GM12891 (cell line): ENCODE data around the gene SYTL4.

Experiments used
- DNase-seq: peaks from one replicate; pipeline ENCODE4 v3.0.0; 2011; ENCODE audit warnings: low spot score; ENCODE audit not compliant: insufficient read length
- FAIRE-seq: peaks from 2 replicates; lab custom pipeline; 2011; peaks lifted over from hg19 to GRCh38; lab: Jason Lieb, UNC
- PAX5 ChIP-seq: IDR thresholded peaks from 2 replicates; pipeline ENCODE4 v1.6.1; 2011; ENCODE audit warnings: low read length, moderate library complexity, mild to moderate bottlenecking; ENCODE audit not compliant: insufficient read depth, severe bottlenecking
- POLR2A ChIP-seq: IDR thresholded peaks from 2 replicates; pipeline ENCODE4 v1.6.1; 2011; ENCODE audit warnings: low read depth, low read length, control low read depth
- POLR2AphosphoS5 ChIP-seq: IDR thresholded peaks from 2 replicates; pipeline ENCODE4 v1.6.1; 2011; ENCODE audit warnings: low read depth, low read length, control low read depth
- POU2F2 ChIP-seq: IDR thresholded peaks from 2 replicates; pipeline ENCODE4 v1.6.1; 2011; ENCODE audit warnings: low read depth, mild to moderate bottlenecking, control low read depth, low read length, moderate library complexity
- SPI1 ChIP-seq: IDR thresholded peaks from 2 replicates; pipeline ENCODE4 v1.6.1; 2011; ENCODE audit warnings: low read depth, low read length, control low read depth
- TAF1 ChIP-seq: IDR thresholded peaks from 2 replicates; pipeline ENCODE4 v1.6.1; 2011; ENCODE audit warnings: low read depth, low read length, control low read depth

SYTL4 gene

DNA sequence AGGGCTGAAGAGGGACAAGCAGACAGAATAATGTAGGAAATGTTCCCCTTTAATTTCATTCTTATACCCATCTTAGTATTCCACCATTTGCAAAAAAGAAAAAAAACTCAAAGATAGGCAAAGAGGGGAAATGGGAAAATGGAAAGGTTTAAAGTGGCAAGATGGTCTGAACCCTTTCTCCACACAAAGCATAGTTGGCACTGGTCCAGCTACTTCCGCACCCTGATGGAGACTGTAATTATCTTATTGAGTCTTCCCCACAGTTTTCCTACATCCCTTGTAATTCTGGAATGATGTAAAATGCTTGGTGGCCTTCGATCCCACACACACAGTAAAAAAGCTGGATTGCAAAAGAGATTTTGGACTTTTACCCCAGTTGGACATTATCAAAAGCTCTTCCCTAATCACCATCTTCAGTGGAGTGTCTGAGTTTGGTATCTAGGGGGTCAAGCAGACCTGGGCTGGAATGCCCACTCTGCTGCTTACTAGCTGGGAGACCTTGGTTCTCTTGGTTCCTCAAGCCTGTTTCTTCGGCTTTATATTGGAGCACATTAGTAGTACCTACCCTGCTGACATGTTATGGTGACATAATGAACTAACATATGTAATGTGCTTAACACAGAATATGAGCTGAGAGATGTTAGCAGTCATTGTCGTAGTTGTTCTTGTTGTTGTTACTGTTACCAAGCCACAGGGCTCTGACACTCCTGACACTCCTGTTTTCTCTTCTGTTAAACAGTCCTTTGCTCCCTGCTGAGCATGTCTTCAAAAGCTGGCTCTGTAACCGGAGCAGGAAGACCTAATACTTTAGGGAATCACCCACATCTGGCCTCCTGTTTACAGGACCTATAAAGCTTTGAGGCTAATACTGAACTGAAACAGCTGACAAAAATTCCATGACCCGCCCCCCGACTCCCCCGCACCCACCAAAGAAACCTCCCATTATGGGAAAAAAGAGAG lies 83.2 kb downstream of the SYTL4 start:
- no peak for FAIRE-seq
- DNase-seq = no peak
- no peak for TF ChIP-seq PAX5
- TF ChIP-seq POLR2A = no peak
- no peak for TF ChIP-seq TAF1
- TF ChIP-seq POU2F2 = no peak
- no peak for TF ChIP-seq SPI1
- TF ChIP-seq POLR2AphosphoS5 = no peak

DNA sequence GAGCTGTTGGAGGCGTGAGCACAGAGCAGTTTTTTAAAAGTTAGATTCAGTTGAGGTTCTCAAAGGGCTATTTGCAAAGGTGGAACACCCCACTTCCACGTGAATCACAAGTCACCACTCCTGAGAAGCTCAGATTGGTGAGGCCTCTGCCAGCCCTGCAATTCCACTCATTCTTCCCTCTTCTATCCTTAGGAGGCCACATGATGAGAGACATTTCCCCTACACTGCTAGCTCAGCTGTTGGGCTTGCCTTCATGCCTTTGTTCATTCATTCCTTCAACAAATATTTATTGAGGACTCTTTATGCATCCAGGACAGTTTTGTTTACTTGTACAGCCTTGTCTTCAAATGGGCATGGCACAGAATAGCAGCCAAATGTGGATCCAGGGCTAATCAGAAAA lies 84.2 kb downstream of the SYTL4 start:
- DNase-seq (no peak), FAIRE-seq (no peak)
- TF ChIP-seq PAX5 = no peak
- no peak for TF ChIP-seq TAF1
- no peak for TF ChIP-seq SPI1
- TF ChIP-seq POU2F2 = no peak
- TF ChIP-seq POLR2AphosphoS5 = no peak
- no peak for TF ChIP-seq POLR2A

DNA sequence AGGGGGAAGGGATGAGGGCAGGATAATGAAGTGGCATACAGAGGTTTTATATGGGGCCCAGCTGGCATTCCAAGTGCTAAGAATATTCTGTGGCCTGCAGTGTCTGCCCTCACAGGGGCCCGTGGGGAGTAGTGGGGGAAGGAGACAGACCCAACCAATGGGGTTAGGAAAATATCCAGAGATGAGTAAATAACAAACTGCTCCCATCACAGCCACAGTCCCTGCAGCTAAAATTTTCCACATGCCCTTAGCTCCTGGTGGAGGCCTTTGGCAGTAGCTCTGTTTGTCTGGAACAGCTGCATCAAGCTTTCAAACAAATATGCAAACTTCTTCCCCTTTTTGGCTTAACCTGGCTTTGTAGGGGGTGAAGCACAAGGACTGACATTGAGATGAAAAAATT lies 84.8 kb downstream of the SYTL4 start:
- FAIRE-seq (no peak), DNase-seq (no peak)
- TF ChIP-seq POU2F2 = no peak

DNA sequence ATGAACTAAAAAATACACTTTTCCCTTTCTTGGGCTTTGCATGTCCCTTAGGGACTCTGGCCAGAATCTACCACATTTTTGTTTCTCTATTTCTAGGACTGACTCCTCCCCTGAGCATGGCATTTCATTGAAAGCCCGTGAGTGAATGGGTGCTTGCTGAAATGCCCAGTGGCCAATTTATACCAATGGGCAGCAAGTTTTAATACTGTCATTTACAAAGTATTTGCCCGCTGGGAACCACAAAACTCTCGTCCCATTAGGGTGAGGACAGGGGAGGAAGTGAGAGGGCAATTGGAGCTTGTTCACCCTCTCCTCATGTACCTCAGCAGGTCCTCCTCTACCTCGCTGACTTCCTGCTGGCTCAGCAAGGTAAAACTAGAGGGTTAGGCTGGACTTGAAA lies 86.8 kb downstream of the SYTL4 start:
- DNase-seq (no peak), FAIRE-seq (no peak)
- TF ChIP-seq POU2F2 (no peak), TAF1 (no peak), PAX5 (no peak), POLR2A (no peak), SPI1 (no peak), POLR2AphosphoS5 (no peak)

GRCh38 chrX:100643956-100644860 lies 87.7 kb downstream of the SYTL4 start, which contains the start of gene SRPX2:
Gene SRPX2 (plus strand): TSS chrX:100644199. CDS start chrX:100646323, 2,124 bp downstream.
- FAIRE-seq (no peak), DNase-seq (no peak)
- TF ChIP-seq POLR2AphosphoS5 = no peak
- no peak for TF ChIP-seq POU2F2
- no peak for TF ChIP-seq POLR2A
- no peak for TF ChIP-seq SPI1
- TF ChIP-seq PAX5 = no peak
- TF ChIP-seq TAF1 = no peak

GRCh38 chrX:100643212-100643611 lies 88.7 kb downstream of the SYTL4 start:
- no peak for FAIRE-seq
- no peak for DNase-seq
- TF ChIP-seq POU2F2 (no peak), PAX5 (no peak), TAF1 (no peak), POLR2AphosphoS5 (no peak), POLR2A (no peak), SPI1 (no peak)

DNA sequence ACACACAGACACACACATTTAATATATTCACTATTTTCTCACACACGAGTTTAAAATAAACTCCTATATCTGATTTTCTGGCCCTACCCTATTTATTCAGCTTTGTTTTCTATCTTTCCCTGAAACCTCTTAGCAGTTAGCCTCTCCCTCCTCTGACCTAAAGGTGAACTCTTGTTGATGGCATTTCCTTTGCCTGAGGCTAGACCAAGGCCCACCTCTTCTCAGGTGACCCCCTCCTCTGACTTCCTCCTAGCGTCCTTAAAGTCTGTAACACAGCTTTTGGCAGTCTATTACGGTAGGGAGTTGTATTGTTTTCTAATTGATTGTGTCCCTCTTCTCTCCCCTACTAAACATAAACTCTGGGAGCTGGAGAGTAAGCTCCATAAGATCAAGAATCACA lies 89.6 kb downstream of the SYTL4 start:
- FAIRE-seq = no peak
- DNase-seq = no peak
- TF ChIP-seq SPI1 (no peak), PAX5 (no peak), TAF1 (no peak), POLR2A (no peak), POLR2AphosphoS5 (no peak), POU2F2 (no peak)

DNA sequence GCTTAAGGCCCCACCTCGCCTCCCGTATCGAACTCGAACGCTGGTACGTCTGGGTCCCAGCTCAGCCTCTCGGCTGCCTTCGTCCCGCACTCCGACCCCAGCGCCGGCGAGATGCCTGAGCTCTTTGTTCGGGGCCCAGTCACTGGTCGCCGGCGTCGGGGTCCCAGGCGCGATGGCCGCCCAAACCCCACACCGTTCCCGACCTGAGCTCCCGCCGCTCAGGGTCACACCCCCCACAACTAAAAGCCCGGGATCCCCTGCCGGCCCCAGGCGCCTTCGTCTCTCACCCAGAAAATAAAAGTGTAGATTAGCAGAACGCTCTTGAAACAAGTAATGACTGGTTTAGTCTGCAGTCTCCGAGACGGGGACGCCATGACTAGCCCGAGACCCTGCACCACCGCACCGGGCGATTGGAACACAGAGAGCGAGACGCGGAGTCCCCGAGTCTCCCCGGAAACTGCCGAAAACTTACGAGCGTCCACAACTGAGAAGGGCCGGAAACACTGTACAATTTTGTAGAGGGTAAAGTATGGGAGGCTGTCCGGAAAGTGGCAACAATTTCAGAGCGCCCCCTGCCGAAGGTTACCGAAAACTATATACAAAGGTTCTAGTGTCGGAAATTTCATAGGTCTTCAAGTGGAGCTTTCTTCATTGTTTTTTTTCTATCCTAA lies 95.5 kb downstream of the SYTL4 start, which contains the start of gene TSPAN6:
TSPAN6 (minus strand) TSS at position 486 of the 671 bp plus-strand sequence; CDS start at position 374, 112 bp downstream.
- FAIRE-seq (no peak), DNase-seq (peak; percentile 31)
- TF ChIP-seq SPI1 (no peak), POU2F2 (no peak), POLR2AphosphoS5 (no peak), TAF1 (no peak), POLR2A (no peak), PAX5 (no peak)
